WI38 (cell line): ENCODE measurements around the gene TMEM119.

ENCODE experiments used
- H3K4me3 ChIP-seq: 2 replicates; pipeline ENCODE4 v1.5.1; 2011; ENCODE audit warnings: low read depth, mild to moderate bottlenecking, control low read depth, low read length
- TF ChIP-seq, protein P1 (sequence below): IDR thresholded peaks from 2 replicates; pipeline ENCODE4 v1.5.1; 2012; ENCODE audit warnings: low read depth, mild to moderate bottlenecking, control low read depth, low read length

Gene TMEM119, protein sequence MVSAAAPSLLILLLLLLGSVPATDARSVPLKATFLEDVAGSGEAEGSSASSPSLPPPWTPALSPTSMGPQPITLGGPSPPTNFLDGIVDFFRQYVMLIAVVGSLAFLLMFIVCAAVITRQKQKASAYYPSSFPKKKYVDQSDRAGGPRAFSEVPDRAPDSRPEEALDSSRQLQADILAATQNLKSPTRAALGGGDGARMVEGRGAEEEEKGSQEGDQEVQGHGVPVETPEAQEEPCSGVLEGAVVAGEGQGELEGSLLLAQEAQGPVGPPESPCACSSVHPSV

DNA sequence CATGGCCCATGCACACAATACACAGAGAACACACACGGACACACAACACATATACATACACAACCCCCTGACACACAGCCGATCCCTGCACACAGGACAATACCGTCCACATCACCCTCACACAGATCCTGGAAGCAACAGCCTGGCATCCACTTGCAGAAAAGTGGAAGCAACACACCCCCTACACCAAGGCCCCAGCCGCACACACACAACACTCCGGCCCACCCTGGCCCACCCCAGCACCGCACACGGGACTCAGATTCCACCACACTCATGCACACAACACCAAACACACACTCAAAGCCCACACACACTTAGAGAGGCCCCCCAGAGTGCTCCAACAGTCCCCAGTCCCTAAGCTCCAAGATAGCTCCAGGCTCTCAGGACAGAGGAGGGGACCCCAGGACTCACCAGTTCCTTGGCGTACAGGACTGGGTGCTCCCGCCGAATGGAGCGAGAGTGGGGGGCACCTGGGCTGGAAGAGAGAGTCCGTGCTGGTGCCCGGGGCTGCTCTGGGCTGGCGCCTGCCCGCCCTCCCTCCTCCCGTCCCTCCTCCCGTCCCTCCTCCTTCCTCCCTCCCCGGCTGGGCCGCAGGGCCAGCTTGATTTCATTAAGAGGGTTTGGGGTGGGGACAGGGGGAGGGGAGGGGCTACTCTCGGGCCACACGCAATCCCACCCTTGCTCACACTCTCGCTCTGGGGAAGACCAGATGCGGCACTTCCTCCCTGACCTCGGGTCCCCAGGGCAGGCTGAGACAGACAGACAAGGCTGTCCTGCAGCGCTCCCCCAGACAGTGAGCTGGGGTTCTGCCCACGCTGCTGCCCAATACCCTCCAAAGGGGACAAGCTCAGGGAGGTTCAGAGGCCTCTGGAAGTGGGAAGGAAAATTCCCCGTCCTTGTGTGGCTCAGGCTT is at the start of gene TMEM119:
TSS of gene TMEM119 (minus strand) at position 526 of the 913 bp plus-strand sequence. CDS start 5,701 bp downstream, outside the sequence.
- peak within 1 kb of the TSS; percentile 71 for H3K4me3 ChIP-seq
- TF ChIP-seq, protein P1, sequence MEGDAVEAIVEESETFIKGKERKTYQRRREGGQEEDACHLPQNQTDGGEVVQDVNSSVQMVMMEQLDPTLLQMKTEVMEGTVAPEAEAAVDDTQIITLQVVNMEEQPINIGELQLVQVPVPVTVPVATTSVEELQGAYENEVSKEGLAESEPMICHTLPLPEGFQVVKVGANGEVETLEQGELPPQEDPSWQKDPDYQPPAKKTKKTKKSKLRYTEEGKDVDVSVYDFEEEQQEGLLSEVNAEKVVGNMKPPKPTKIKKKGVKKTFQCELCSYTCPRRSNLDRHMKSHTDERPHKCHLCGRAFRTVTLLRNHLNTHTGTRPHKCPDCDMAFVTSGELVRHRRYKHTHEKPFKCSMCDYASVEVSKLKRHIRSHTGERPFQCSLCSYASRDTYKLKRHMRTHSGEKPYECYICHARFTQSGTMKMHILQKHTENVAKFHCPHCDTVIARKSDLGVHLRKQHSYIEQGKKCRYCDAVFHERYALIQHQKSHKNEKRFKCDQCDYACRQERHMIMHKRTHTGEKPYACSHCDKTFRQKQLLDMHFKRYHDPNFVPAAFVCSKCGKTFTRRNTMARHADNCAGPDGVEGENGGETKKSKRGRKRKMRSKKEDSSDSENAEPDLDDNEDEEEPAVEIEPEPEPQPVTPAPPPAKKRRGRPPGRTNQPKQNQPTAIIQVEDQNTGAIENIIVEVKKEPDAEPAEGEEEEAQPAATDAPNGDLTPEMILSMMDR = no peak

DNA sequence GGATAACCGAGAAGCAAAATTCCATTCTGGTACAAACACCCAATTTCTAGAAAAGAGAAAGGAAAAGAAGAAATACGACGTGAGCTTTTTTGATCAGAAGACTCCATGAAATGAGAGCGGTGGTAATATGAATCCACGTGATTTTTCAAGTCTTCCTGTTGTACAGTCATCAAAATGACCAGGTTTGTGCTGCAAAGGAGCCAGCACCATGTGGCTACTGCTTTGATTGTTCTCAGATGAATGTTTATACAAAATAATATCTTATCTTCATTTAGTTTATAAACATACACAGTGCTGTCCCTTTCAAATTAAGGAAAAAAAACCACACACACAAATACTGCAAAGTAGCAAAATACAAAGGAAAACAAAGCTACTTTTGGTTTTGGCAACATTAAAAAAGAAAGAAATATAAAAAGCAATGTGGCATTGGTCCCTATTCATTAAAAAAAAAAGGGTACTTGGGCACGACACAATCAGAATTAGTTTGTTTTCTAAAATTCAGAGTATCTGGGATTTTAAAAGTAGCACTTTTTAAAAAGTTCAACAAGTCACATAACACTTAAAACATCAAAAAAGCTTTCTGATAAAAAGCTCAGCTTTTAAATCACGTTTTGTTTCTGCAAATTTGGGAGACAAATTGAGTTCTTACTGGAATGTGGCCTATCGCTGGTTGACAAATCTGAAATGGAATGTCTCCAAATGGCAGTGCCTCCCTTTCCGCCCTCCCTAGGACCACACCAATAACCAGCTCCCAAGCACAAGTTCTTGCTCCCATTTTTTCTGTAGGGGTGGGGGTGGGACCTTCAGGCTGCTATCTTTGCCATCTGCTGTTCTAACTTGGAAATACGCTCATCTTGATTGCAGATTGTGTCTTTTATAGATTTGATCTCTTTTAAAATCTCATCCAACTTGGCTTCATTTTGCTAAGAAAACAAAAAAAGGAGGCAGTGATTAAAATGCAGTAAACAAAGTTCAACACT is 49.0 kb upstream of the TMEM119 start:
- TF ChIP-seq, protein P1 = 0 out of 2 replicates have a peak, but pooled peaks have one; percentile 10

DNA sequence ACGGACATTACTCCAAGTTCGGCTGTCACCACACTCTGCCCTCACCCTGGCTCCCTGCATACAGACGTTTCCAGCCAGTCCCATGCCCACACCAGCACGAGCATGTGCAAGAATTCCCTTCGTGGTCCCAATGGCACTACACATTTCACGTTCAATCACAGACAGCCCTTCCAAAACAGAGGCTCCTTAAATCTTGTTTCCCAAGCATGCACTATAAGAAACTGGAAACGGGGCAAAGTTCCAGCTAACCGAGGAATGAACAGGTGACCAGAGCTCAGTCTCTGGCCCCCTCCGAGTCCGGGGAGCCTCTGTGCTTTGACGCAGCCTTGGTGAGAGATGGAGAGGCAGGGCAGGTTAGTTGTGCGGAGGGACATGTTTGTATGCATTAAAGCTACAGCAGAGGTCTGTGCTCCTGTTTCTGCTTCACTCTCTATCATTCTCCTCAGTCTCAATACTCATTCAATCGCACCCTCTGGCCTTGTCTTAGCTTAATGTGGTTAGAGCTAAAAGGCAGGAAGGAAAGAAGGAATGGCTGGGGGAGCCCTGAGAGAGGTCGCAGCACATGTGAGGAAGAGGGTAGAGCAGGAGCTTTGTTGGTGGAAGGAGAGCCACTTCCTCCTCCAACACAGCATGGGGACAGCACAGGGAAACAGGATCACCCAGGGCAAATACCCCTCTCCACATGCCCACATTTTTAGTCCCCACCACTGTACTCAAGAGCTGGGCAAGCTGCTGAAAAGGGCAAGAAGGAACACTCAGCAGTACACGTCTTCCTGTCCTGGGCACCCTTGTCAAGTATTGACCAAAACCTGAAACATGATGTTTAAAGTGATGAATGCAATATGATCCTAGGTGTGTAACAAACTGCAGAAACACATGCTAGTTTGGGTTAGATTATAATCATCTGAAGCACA is 48.1 kb upstream of the TMEM119 start:
- TF ChIP-seq, protein P1 = no peak
- no peak overlapping the region for H3K4me3 ChIP-seq

More for the DNA sequence above, 49.0 kb upstream of the TMEM119 start:
- H3K4me3 ChIP-seq = no peak overlapping the region

DNA sequence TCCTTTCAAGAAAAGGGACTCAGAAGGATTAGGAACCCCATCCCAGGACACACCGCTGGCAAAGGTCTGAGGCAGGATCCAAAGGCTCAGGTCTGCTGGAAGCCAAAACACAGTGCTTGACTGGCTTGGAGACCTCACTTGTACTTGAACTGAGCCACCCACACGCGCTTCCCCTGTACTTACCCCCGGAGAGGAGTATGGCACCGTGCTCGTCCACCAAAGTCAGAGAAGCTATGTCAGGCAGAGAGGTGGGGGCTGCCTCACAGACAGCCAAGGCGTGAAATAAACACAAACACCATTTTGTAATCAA is 46.9 kb upstream of the TMEM119 start:
- TF ChIP-seq, protein P1 = no peak
- H3K4me3 ChIP-seq = no peak overlapping the region

DNA sequence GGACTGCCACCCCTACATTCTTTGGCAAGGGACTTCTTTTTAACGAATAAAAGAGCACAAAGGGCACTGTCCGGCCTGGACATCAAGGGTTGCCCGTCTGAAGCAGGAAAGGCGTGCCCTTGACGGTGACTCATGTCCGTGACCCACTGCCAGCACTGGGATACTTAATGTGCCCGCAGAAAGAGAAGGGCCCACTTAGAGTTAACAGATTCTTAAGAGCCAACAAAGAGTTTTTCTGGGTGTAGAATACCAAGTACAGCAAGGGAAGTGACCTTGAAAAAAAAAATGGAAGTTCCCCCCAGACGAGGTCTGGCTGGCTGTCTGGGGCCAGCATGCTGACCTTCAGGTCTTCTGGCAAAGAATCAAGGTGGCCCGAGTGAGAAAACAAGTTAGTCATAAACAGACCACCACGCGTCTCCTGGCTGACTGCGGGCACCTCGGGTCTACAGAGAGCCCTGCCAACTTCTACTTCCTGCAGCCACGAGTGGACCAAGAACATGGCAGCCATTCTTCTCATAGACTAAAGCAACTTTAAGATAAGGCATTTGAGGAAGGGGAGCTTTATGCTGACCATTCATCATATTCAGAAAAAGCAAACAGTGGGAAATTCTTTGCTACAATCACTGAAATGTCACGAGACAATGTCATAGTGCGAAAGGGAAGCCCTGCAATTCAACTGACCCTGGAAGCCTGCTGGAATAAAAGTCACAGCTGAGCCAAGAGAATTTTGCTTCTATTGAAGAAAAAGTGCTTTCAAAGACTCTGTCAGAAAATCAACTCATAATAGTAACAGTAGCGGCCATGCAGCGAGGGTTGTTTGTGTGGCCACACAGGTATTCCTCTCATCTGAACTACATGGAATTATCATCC is 46.3 kb upstream of the TMEM119 start:
- TF ChIP-seq, protein P1 = no peak
- no peak overlapping the region for H3K4me3 ChIP-seq
